ENCODE measurements around the gene PRG2.

Gene PRG2

DNA sequence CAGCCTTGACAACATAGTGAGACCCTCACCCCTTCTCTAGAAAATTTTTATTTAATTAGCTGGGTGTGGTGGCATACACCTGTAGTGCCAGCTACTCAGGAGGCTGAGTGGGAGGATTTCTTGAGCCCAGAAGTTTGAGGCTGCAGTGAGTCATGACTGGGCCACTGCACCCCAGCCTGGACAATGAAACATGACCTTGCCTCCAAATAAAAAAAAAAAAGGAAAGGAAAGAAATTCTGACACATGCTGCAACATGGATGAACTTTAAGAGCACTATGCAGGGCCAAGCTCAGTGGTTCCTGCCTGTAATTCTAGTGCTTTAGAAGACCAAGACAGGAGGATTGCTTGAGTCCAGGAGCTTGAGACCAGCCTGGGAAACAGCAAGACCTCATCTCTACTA is 27.7 kb upstream of the PRG2 start:
- Histone ChIP-seq H3K9me3 (ENCODE audit: control insufficient read depth, low read length) (no peaks in the 10 kb centered on the region), H3K36me3 (ENCODE audit: control insufficient read depth, insufficient read depth, low read length) (peaks cover 59% of the 10 kb centered on the region), H3K27ac (ENCODE audit: low read depth, low read length, severe bottlenecking) (no peak overlapping the region), H3K4me3 (ENCODE audit: extremely low read depth, insufficient read depth, low read length, poor library complexity, severe bottlenecking) (no peak overlapping the region), H3K4me1 (ENCODE audit: control insufficient read depth, insufficient read depth, low read length, poor library complexity, severe bottlenecking) (no peaks in the 10 kb centered on the region)

GRCh38 chr11:57417056-57417455 is 26.6 kb upstream of the PRG2 start:
- Histone ChIP-seq H3K36me3 (ENCODE audit: control insufficient read depth, insufficient read depth, low read length) (peaks cover 64% of the 10 kb centered on the region), H3K4me1 (ENCODE audit: control insufficient read depth, insufficient read depth, low read length, poor library complexity, severe bottlenecking) (no peaks in the 10 kb centered on the region), H3K9me3 (ENCODE audit: control insufficient read depth, low read length) (no peaks in the 10 kb centered on the region), H3K4me3 (ENCODE audit: extremely low read depth, insufficient read depth, low read length, poor library complexity, severe bottlenecking) (no peak overlapping the region), H3K27ac (ENCODE audit: low read depth, low read length, severe bottlenecking) (no peak overlapping the region)
- 99 to 100% methylated on average over 4 of the region's 4 CpGs for WGBS, 2 experiments (ENCODE audit: insufficient coverage in 2 of 2)

DNA sequence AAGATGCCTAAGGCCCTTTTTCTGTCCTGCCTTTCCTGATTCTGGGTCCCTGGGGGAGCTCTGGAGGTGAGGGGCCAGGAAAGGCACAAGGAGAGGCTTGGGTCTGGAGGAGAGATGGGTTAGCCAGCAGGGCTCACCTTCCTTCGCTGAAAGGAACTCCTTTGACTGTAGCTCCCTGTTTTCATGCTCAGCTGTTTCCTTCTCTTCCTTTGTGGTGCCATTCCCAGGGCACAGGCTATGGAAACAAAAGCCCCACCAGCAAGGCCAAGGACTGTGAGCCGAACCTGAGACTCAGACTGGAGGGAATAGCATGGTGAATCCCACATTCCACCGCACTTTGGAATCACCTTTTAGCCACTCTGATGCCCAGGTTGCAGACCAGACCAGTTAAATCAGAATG is 26.0 kb upstream of the PRG2 start:
- Histone ChIP-seq H3K27ac (ENCODE audit: low read depth, low read length, severe bottlenecking) (no peak overlapping the region), H3K4me3 (ENCODE audit: extremely low read depth, insufficient read depth, low read length, poor library complexity, severe bottlenecking) (no peak overlapping the region), H3K4me1 (ENCODE audit: control insufficient read depth, insufficient read depth, low read length, poor library complexity, severe bottlenecking) (no peaks in the 10 kb centered on the region), H3K9me3 (ENCODE audit: control insufficient read depth, low read length) (no peaks in the 10 kb centered on the region), H3K36me3 (ENCODE audit: control insufficient read depth, insufficient read depth, low read length) (peaks cover 66% of the 10 kb centered on the region)
- 75 to 90% methylated on average over 1 to 2 of the region's 3 CpGs for WGBS, 2 experiments (ENCODE audit: insufficient coverage in 2 of 2)

DNA sequence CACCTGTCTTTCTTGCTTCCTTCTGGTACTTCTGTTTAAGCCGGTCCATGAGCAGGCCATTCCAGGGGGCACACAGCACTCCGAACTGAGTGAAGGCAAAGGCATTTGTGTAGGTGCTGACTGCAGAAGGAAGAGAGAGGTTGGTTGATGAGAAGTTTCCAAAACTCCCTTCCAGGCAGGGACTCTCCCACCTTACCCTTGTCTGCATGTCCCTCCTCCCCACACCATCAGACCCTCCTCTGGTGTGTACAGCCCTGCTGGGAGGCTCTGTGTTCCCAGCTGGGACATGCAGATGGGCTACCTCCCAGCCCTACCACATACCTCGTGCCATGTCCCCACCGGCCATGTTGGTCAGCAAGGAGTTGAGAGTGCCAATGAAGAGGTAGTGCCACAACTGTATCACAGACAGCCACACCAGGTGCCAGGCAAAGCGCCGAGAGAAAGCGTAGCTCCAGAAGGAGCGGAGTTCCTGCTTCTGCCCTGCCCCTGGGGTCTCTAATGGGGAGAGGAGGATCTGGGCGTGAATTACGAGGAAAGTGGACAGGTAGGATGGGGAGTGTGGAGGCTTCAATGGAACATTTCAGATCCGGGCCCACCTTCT is 24.3 kb upstream of the PRG2 start:
- H3K4me1 ChIP-seq (ENCODE audit: control insufficient read depth, insufficient read depth, low read length, poor library complexity, severe bottlenecking), result no peaks in the 10 kb centered on the region
- 94 to 98% methylated on average over 5 to 8 of the region's 11 CpGs for WGBS, 2 experiments (ENCODE audit: insufficient coverage in 2 of 2)
- H3K4me3 ChIP-seq (ENCODE audit: extremely low read depth, insufficient read depth, low read length, poor library complexity, severe bottlenecking), result no peak overlapping the region
- peaks cover 71% of the 10 kb centered on the region for H3K36me3 ChIP-seq (ENCODE audit: control insufficient read depth, insufficient read depth, low read length)
- no peak overlapping the region for H3K27ac ChIP-seq (ENCODE audit: low read depth, low read length, severe bottlenecking)
- H3K9me3 ChIP-seq (ENCODE audit: control insufficient read depth, low read length), result no peaks in the 10 kb centered on the region

- 84 to 85% methylated on average over 4 of the region's 4 CpGs for WGBS, 2 experiments (ENCODE audit: insufficient coverage in 2 of 2)
These were observed 23.2 kb upstream of the PRG2 start for GRCh38 chr11:57413681-57414080.

DNA sequence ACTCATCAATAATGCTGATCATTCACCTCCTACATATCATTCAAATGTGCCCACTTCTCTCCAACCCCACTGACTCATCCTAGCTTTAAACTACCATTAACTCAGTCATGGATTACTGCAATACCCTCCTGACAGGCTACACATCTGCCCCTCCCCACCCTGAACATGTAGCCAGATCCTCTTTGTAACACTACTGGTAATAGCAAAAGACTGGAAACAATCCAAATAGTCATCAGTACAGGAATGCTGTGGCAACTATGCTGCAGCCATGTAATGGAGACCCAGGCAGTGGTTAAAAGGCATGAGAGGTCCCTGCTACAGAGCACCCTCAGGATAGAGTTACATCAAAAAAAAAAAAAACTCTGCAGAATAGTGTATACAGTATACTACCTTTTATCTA is 19.8 kb upstream of the PRG2 start:
- Histone ChIP-seq H3K9me3 (ENCODE audit: control insufficient read depth, low read length) (no peaks in the 10 kb centered on the region), H3K4me3 (ENCODE audit: extremely low read depth, insufficient read depth, low read length, poor library complexity, severe bottlenecking) (no peak overlapping the region), H3K27ac (ENCODE audit: low read depth, low read length, severe bottlenecking) (no peak overlapping the region), H3K4me1 (ENCODE audit: control insufficient read depth, insufficient read depth, low read length, poor library complexity, severe bottlenecking) (peaks cover 5% of the 10 kb centered on the region), H3K36me3 (ENCODE audit: control insufficient read depth, insufficient read depth, low read length) (peaks cover 63% of the 10 kb centered on the region)

More at GRCh38 chr11:57413681-57414080, 23.2 kb upstream of the PRG2 start:
- no peak overlapping the region for H3K27ac ChIP-seq (ENCODE audit: low read depth, low read length, severe bottlenecking)
- H3K4me1 ChIP-seq (ENCODE audit: control insufficient read depth, insufficient read depth, low read length, poor library complexity, severe bottlenecking), result no peaks in the 10 kb centered on the region
- peaks cover 77% of the 10 kb centered on the region for H3K36me3 ChIP-seq (ENCODE audit: control insufficient read depth, insufficient read depth, low read length)
- no peaks in the 10 kb centered on the region for H3K9me3 ChIP-seq (ENCODE audit: control insufficient read depth, low read length)
- no peak overlapping the region for H3K4me3 ChIP-seq (ENCODE audit: extremely low read depth, insufficient read depth, low read length, poor library complexity, severe bottlenecking)

GRCh38 chr11:57409321-57410100 is 19.1 kb upstream of the PRG2 start:
- Histone ChIP-seq H3K36me3 (ENCODE audit: control insufficient read depth, insufficient read depth, low read length) (peaks cover 56% of the 10 kb centered on the region), H3K27ac (ENCODE audit: low read depth, low read length, severe bottlenecking) (no peak overlapping the region), H3K4me3 (ENCODE audit: extremely low read depth, insufficient read depth, low read length, poor library complexity, severe bottlenecking) (no peak overlapping the region), H3K9me3 (ENCODE audit: control insufficient read depth, low read length) (no peaks in the 10 kb centered on the region), H3K4me1 (ENCODE audit: control insufficient read depth, insufficient read depth, low read length, poor library complexity, severe bottlenecking) (peaks cover 5% of the 10 kb centered on the region)
- 88 to 96% methylated on average over 14 to 17 of the region's 18 CpGs for WGBS, 2 experiments (ENCODE audit: insufficient coverage in 2 of 2)

DNA sequence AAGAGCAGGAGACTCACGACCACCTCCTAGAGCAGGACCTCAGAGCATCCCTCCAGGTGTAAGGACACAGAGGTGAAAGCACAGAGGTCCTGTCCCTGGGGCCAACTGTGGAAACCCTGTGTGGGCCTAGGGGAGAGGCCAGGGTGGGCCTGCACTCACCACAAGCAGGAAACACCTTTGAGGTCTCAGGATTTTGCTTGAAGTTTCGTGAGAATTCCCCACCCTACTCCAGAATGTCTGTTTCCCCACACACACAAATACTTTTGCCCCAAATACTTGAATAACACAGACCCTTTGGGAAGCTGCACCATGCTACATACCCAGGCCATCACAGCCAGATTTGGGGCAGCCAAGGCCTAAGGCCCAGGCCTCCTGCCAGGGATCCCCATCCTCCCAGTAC is 18.3 kb upstream of the PRG2 start:
- Histone ChIP-seq H3K4me1 (ENCODE audit: control insufficient read depth, insufficient read depth, low read length, poor library complexity, severe bottlenecking) (peaks cover 5% of the 10 kb centered on the region), H3K9me3 (ENCODE audit: control insufficient read depth, low read length) (no peaks in the 10 kb centered on the region), H3K27ac (ENCODE audit: low read depth, low read length, severe bottlenecking) (no peak overlapping the region), H3K36me3 (ENCODE audit: control insufficient read depth, insufficient read depth, low read length) (peaks cover 50% of the 10 kb centered on the region), H3K4me3 (ENCODE audit: extremely low read depth, insufficient read depth, low read length, poor library complexity, severe bottlenecking) (no peak overlapping the region)
- 95 to 100% methylated on average over 2 of the region's 2 CpGs for WGBS, 2 experiments (ENCODE audit: insufficient coverage in 2 of 2)

DNA sequence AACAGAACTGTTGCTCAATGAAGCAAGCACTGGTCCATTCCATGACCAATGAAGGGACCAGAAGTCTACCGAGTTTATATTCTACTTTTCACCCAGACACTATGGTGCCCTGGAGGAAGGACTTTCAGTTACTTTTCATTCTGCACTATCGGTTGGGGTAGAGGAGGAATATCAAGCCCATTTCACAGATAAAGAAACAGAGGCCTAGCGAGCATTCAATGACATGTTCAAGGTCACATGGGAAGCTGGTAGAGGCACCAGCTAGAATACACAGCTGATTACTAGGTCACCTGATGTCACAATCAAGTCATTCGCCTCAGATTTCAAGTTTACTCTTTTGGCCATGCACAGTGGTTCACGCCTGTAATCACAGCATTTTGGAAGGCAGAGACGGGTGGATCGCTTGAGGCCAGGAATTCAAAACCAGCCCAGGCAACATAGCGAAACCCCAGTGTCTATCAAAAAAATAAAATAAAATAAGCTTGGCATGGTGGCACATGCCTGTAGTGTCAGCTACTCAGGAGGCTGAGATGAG is 17.6 kb upstream of the PRG2 start:
- Histone ChIP-seq H3K9me3 (ENCODE audit: control insufficient read depth, low read length) (no peaks in the 10 kb centered on the region), H3K27ac (ENCODE audit: low read depth, low read length, severe bottlenecking) (no peak overlapping the region), H3K4me1 (ENCODE audit: control insufficient read depth, insufficient read depth, low read length, poor library complexity, severe bottlenecking) (peaks cover 5% of the 10 kb centered on the region), H3K4me3 (ENCODE audit: extremely low read depth, insufficient read depth, low read length, poor library complexity, severe bottlenecking) (no peak overlapping the region), H3K36me3 (ENCODE audit: control insufficient read depth, insufficient read depth, low read length) (peaks cover 44% of the 10 kb centered on the region)
- WGBS, 2 experiments (ENCODE audit: insufficient coverage in 2 of 2), result 97% methylated on average over 6 to 8 of the region's 8 CpGs

GRCh38 chr11:57407010-57407920 is 16.8 kb upstream of the PRG2 start:
- WGBS, 2 experiments (ENCODE audit: insufficient coverage in 2 of 2), result 89 to 94% methylated on average over 7 to 8 of the region's 9 CpGs
- H3K9me3 ChIP-seq (ENCODE audit: control insufficient read depth, low read length), result no peaks in the 10 kb centered on the region
- no peak overlapping the region for H3K4me3 ChIP-seq (ENCODE audit: extremely low read depth, insufficient read depth, low read length, poor library complexity, severe bottlenecking)
- H3K27ac ChIP-seq (ENCODE audit: low read depth, low read length, severe bottlenecking), result no peak overlapping the region
- peaks cover 38% of the 10 kb centered on the region for H3K36me3 ChIP-seq (ENCODE audit: control insufficient read depth, insufficient read depth, low read length)
- peaks cover 5% of the 10 kb centered on the region for H3K4me1 ChIP-seq (ENCODE audit: control insufficient read depth, insufficient read depth, low read length, poor library complexity, severe bottlenecking)

All from mesodermal cell (in vitro differentiated cells).